PC-9 (cell line): ENCODE results near the gene POP5. TPM values are rescaled to one million over a fixed set of nuclear protein-coding genes. Genes with fewer than 3 reads are reported as not detected.

ENCODE experiments used
- BruUV-seq: library from RNA; stranded (reverse); fragments of 400-500 nt; replicated peaks from 2 replicates; lab custom pipeline; 2021; lab: Mats Ljungman, UMichigan
- CTCF ChIA-PET: fragments of 300-600 bp; sonication (Branson Sonifier 250); formaldehyde crosslinking; loops from one replicate; lab custom pipeline; 2022; ENCODE audit warnings: antibody characterized with exemption; lab: Charles Lee
- POLR2A ChIA-PET: fragments of 300-600 bp; sonication (Branson Sonifier 250); formaldehyde crosslinking; loops from one replicate; lab custom pipeline; 2022; ENCODE audit warnings: antibody characterized with exemption; ENCODE audit not compliant: unreplicated experiment; lab: Charles Lee
- DNase-seq, 2 experiments: peaks; one replicate each; pipeline versions ENCODE4 v3.0.0 to v3.0.0-alpha.2; 2015 to 2022; ENCODE audit warnings: mixed read lengths in 1 of 2
- H2AFZ ChIP-seq: fragments of 200-600 bp; sonication (generic); 2 replicates; pipeline ENCODE4 v1.8.1; 2017; ENCODE audit warnings: antibody characterized with exemption
- H3F3A ChIP-seq: fragments of 200-600 bp; sonication (generic); 2 replicates; pipeline ENCODE4 v1.8.1; 2017; ENCODE audit warnings: antibody characterized with exemption, mild to moderate bottlenecking, low read depth; ENCODE audit not compliant: insufficient read depth
- H3K27ac ChIP-seq: fragments of 200-600 bp; sonication (generic); 2 replicates; pipeline ENCODE4 v1.6.1; 2016; ENCODE audit warnings: mixed run types
- H3K27me3 ChIP-seq: fragments of 200-600 bp; sonication (generic); 2 replicates; pipeline ENCODE4 v1.6.1; 2016; ENCODE audit warnings: low read depth, mixed run types; ENCODE audit not compliant: insufficient read depth
- H3K36me3 ChIP-seq: fragments of 200-600 bp; sonication (generic); 2 replicates; pipeline ENCODE4 v1.6.1; 2016; ENCODE audit warnings: low read depth, mixed run types
- H3K4me1 ChIP-seq: fragments of 200-600 bp; sonication (generic); replicated peaks from 2 replicates; pipeline ENCODE4 v1.6.1; 2016; ENCODE audit warnings: mixed run types; ENCODE audit not compliant: insufficient read depth
- H3K4me2 ChIP-seq: fragments of 200-600 bp; sonication (generic); 2 replicates; pipeline ENCODE4 v1.6.1; 2017; ENCODE audit warnings: mixed run types
- H3K4me3 ChIP-seq: fragments of 200-600 bp; sonication (generic); 2 replicates; pipeline ENCODE4 v1.6.1; 2016; ENCODE audit warnings: mixed run types
- H3K79me2 ChIP-seq: fragments of 200-600 bp; sonication (generic); 2 replicates; pipeline ENCODE4 v1.6.1; 2017; ENCODE audit warnings: low read depth, mixed run types
- H3K9me2 ChIP-seq: fragments of 200-600 bp; sonication (generic); 2 replicates; pipeline ENCODE4 v1.8.1; 2017; ENCODE audit warnings: mild to moderate bottlenecking; ENCODE audit not compliant: insufficient read depth
- H3K9me3 ChIP-seq: fragments of 200-600 bp; sonication (generic); 2 replicates; pipeline ENCODE4 v1.8.1; 2016; ENCODE audit warnings: low read depth; ENCODE audit not compliant: insufficient read depth
- H4K20me1 ChIP-seq: fragments of 200-600 bp; sonication (generic); 2 replicates; pipeline ENCODE4 v1.8.1; 2017; ENCODE audit not compliant: insufficient read depth
- CTCF ChIP-seq: fragments of 200-600 bp; sonication (generic); conservative IDR thresholded peaks from 2 replicates; pipeline ENCODE4 v1.6.1; 2017; ENCODE audit warnings: mixed run types, antibody characterized with exemption, mild to moderate bottlenecking, moderate library complexity
- EZH2 ChIP-seq: fragments of 200-600 bp; sonication (generic); IDR thresholded peaks from 2 replicates; pipeline ENCODE4 v1.8.0; 2017; ENCODE audit warnings: antibody characterized with exemption, low read depth
- intact Hi-C: fragments of 100-400 bp; cut with micrococcal nuclease; formaldehyde crosslinking; loops from one replicate; pipeline ENCODE4 v1.10.0; 2022; ENCODE audit not compliant: unreplicated experiment
- total RNA-seq: library from RNA; stranded (reverse); gene quantifications from 2 replicates; pipeline ENCODE4 v1.2.3, GENCODE V29; 2021

The POP5 gene
- total RNA-seq, 1 experiment from 2014 or later = 26.5 TPM

GRCh38 chr12:120539303-120539702, 41.9 kb downstream of the POP5 start:
- peak overlapping the region; percentile 47 for H3K27ac ChIP-seq
- intact Hi-C loops = no loop called here
- no peak overlapping the region for H2AFZ ChIP-seq
- H3F3A ChIP-seq = peaks cover 17% of the 10 kb centered on the region; the same call in 1 of the 2 replicates
- TF ChIP-seq EZH2 = no peak
- no peak for TF ChIP-seq CTCF
- H3K79me2 ChIP-seq = peaks cover 100% of the 10 kb centered on the region
- POLR2A ChIA-PET = interaction anchor here (0.5 to 0.6 kb wide), 6 partner anchors 12 to 301 kb away, joined by 3 to 15 read pairs (median 4); no protein-coding TSS in a partner anchor
- H3K9me2 ChIP-seq = no peaks in the 10 kb centered on the region
- CTCF ChIA-PET = no interaction called here
- H3K27me3 ChIP-seq = no peaks in the 10 kb centered on the region
- H3K4me2 ChIP-seq = peak overlapping the region; percentile 92
- H3K36me3 ChIP-seq = peaks cover 27% of the 10 kb centered on the region; the same call in 1 of the 2 replicates
- no peak for DNase-seq
- BruUV-seq = no TSS peak
- no peak overlapping the region for H3K4me3 ChIP-seq
- H3K9me3 ChIP-seq = no peaks in the 10 kb centered on the region
- peaks cover 89% of the 10 kb centered on the region for H4K20me1 ChIP-seq
- H3K4me1 ChIP-seq = peaks cover 44% of the 10 kb centered on the region

- Histone ChIP-seq H3K4me2 (peak overlapping the region; percentile 92), H3K9me2 (no peaks in the 10 kb centered on the region), H3K4me1 (peaks cover 44% of the 10 kb centered on the region), H3K27me3 (no peaks in the 10 kb centered on the region), H3K4me3 (peak overlapping the region; percentile 27; the same call in 1 of the 2 replicates), H3F3A (peaks cover 17% of the 10 kb centered on the region; the same call in 1 of the 2 replicates), H3K27ac (peak overlapping the region; percentile 47), H3K36me3 (peaks cover 27% of the 10 kb centered on the region; the same call in 1 of the 2 replicates), H2AFZ (no peak overlapping the region), H3K79me2 (peaks cover 94% of the 10 kb centered on the region), H3K9me3 (no peaks in the 10 kb centered on the region), H4K20me1 (peaks cover 82% of the 10 kb centered on the region)
- TF ChIP-seq CTCF (no peak), EZH2 (no peak)
- intact Hi-C loops = no loop called here
- CTCF ChIA-PET = interaction anchor here (0.7 kb wide), 1 partner anchor 11 kb away, joined by 3 read pairs; no protein-coding TSS in a partner anchor
- POLR2A ChIA-PET = interaction anchor here (0.5 to 0.6 kb wide), 4 partner anchors 33 to 300 kb away, joined by 3 to 4 read pairs (median 3); no protein-coding TSS in a partner anchor
- DNase-seq = peak; percentile 58 to 68
- BruUV-seq = no TSS peak
Measured at GRCh38 chr12:120538281-120539156, 42.7 kb downstream of the POP5 start.

GRCh38 chr12:120537856-120538220, 43.4 kb downstream of the POP5 start:
- peaks cover 18% of the 10 kb centered on the region; the same call in 1 of the 2 replicates for H3F3A ChIP-seq
- intact Hi-C loops = no loop called here
- no TSS peak for BruUV-seq
- H3K79me2 ChIP-seq = peaks cover 87% of the 10 kb centered on the region
- H3K27me3 ChIP-seq = no peaks in the 10 kb centered on the region
- ChIA-PET POLR2A (no interaction called here), CTCF (interaction anchor here (0.6 to 0.7 kb wide), 3 partner anchors 12 to 839 kb away, joined by 3 to 7 read pairs (median 3); no protein-coding TSS in a partner anchor)
- H4K20me1 ChIP-seq = peaks cover 75% of the 10 kb centered on the region
- H2AFZ ChIP-seq = no peak overlapping the region
- H3K4me3 ChIP-seq = peak overlapping the region; percentile 24; the same call in 1 of the 2 replicates
- peaks cover 27% of the 10 kb centered on the region; the same call in 1 of the 2 replicates for H3K36me3 ChIP-seq
- no peaks in the 10 kb centered on the region for H3K9me3 ChIP-seq
- peak overlapping the region; percentile 92 for H3K4me2 ChIP-seq
- H3K9me2 ChIP-seq = no peaks in the 10 kb centered on the region
- no peak for DNase-seq
- H3K27ac ChIP-seq = no peak overlapping the region
- H3K4me1 ChIP-seq = peaks cover 44% of the 10 kb centered on the region
- TF ChIP-seq CTCF (no peak), EZH2 (no peak)
